GM21619 (cell line): ENCODE measurements around the gene NQO2.

Experiments
- ATAC-seq: cut with Tn5 transposase; IDR thresholded peaks from one replicate; pipeline ENCODE4 v1.9.1; 2021; ENCODE audit not compliant: unreplicated experiment

Gene NQO2

GRCh38 chr6:2999618-3000557 lies at the start of gene NQO2:
Gene NQO2 (plus strand): TSS chr6:2999894. CDS start chr6:3006553, 6,659 bp downstream.
- ATAC-seq, result peak; percentile 61

- no peak for ATAC-seq
These were observed 49.0 kb upstream of the NQO2 start for GRCh38 chr6:2950713-2951112.

- no peak for ATAC-seq
These were observed 48.0 kb upstream of the NQO2 start for GRCh38 chr6:2951728-2952127.

GRCh38 chr6:2952557-2953095 lies 47.1 kb upstream of the NQO2 start:
- ATAC-seq, result no peak

GRCh38 chr6:2953098-2953497 lies 46.6 kb upstream of the NQO2 start:
- ATAC-seq, result no peak

- ATAC-seq, result no peak
These were observed 42.6 kb upstream of the NQO2 start for GRCh38 chr6:2956930-2957685.

GRCh38 chr6:2957696-2958330 lies 41.9 kb upstream of the NQO2 start:
- no peak for ATAC-seq

GRCh38 chr6:2958331-2958711 lies 41.4 kb upstream of the NQO2 start:
- no peak for ATAC-seq

GRCh38 chr6:2958776-2959175 lies 40.9 kb upstream of the NQO2 start:
- ATAC-seq, result no peak

GRCh38 chr6:2959909-2960719 lies 39.6 kb upstream of the NQO2 start:
- no peak for ATAC-seq

- ATAC-seq, result no peak
These were observed 38.8 kb upstream of the NQO2 start for GRCh38 chr6:2960935-2961334.

- no peak for ATAC-seq
These were observed 38.2 kb upstream of the NQO2 start for GRCh38 chr6:2961506-2961905.

- ATAC-seq, result no peak
These were observed 37.7 kb upstream of the NQO2 start for GRCh38 chr6:2962004-2962403.

- no peak for ATAC-seq
These were observed 37.1 kb upstream of the NQO2 start for GRCh38 chr6:2962636-2963035.

- ATAC-seq, result no peak
These were observed 35.9 kb upstream of the NQO2 start for GRCh38 chr6:2963756-2964155.

- no peak for ATAC-seq
These were observed 34.7 kb upstream of the NQO2 start for GRCh38 chr6:2964793-2965505.

GRCh38 chr6:2966347-2966746 lies 33.3 kb upstream of the NQO2 start:
- no peak for ATAC-seq

- no peak for ATAC-seq
These were observed 31.8 kb upstream of the NQO2 start for GRCh38 chr6:2967936-2968335.

- ATAC-seq, result no peak
These were observed 31.0 kb upstream of the NQO2 start for GRCh38 chr6:2968600-2969135.

- no peak for ATAC-seq
These were observed 30.1 kb upstream of the NQO2 start for GRCh38 chr6:2969549-2969948.
